GM23338 (cell line): Measurements from ENCODE around the gene CLSTN2. TPM values are rescaled to one million over a fixed set of nuclear protein-coding genes. Genes with fewer than 3 reads are reported as not detected.

Experiments
- ATAC-seq: fragments of 200-7000 bp; cut with Tn5 transposase; 3 replicates; pipeline ENCODE4 v1.9.1; 2020
- DNase-seq: peaks from one replicate; pipeline ENCODE4 v3.0.0-alpha.2; 2015; ENCODE audit warnings: low spot score
- H2AFZ ChIP-seq: fragments of 200-600 bp; sonication (generic); 2 replicates; pipeline ENCODE4 v1.8.0; 2016; ENCODE audit warnings: antibody characterized with exemption, mild to moderate bottlenecking, moderate library complexity
- H3F3A ChIP-seq: fragments of 200-600 bp; sonication (generic); replicated peaks from 2 replicates; pipeline ENCODE4 v1.8.0; 2017; ENCODE audit warnings: antibody characterized with exemption, mixed run types, low read depth
- H3K27ac ChIP-seq: fragments of 200-600 bp; sonication (generic); 2 replicates; pipeline ENCODE4 v1.6.1; 2016; ENCODE audit warnings: low read depth
- H3K27me3 ChIP-seq: fragments of 200-600 bp; sonication (generic); 2 replicates; pipeline ENCODE4 v1.8.0; 2016; ENCODE audit warnings: mild to moderate bottlenecking, mixed run types, moderate library complexity; ENCODE audit not compliant: insufficient read depth
- H3K36me3 ChIP-seq: fragments of 200-600 bp; sonication (generic); 2 replicates; pipeline ENCODE4 v1.8.0; 2016; ENCODE audit warnings: mild to moderate bottlenecking; ENCODE audit not compliant: insufficient read depth
- H3K4me1 ChIP-seq: fragments of 200-600 bp; sonication (generic); 2 replicates; pipeline ENCODE4 v1.8.0; 2016; ENCODE audit warnings: mild to moderate bottlenecking, moderate library complexity; ENCODE audit not compliant: insufficient read depth
- H3K4me2 ChIP-seq: fragments of 200-600 bp; sonication (generic); 2 replicates; pipeline ENCODE4 v1.7.1; 2017; ENCODE audit warnings: mixed run types
- H3K4me3 ChIP-seq: fragments of 200-600 bp; sonication (generic); 2 replicates; pipeline ENCODE4 v1.6.1; 2016; ENCODE audit warnings: mixed run types
- H3K79me2 ChIP-seq: fragments of 200-600 bp; sonication (generic); replicated peaks from 2 replicates; pipeline ENCODE4 v1.8.0; 2017; ENCODE audit warnings: mild to moderate bottlenecking; ENCODE audit not compliant: insufficient read depth
- H3K9me2 ChIP-seq: fragments of 200-600 bp; sonication (generic); 2 replicates; pipeline ENCODE4 v1.8.0; 2017; ENCODE audit not compliant: insufficient read depth
- H4K20me1 ChIP-seq: fragments of 200-600 bp; sonication (generic); replicated peaks from 2 replicates; pipeline ENCODE4 v1.8.0; 2017; ENCODE audit warnings: mild to moderate bottlenecking; ENCODE audit not compliant: insufficient read depth
- H3K27ac Mint-ChIP-seq: 2 replicates; pipeline ENCODE4 v1.8.0; 2020; ENCODE audit warnings: inconsistent platforms, mild to moderate bottlenecking, moderate library complexity, mixed read lengths
- H3K27me3 Mint-ChIP-seq: 3 replicates; pipeline ENCODE4 v1.8.0; 2022; ENCODE audit warnings: low read depth, mild to moderate bottlenecking, moderate library complexity, mixed read lengths, inconsistent platforms; ENCODE audit not compliant: insufficient read depth, poor library complexity
- H3K36me3 Mint-ChIP-seq: 3 replicates; pipeline ENCODE4 v1.8.0; 2021; ENCODE audit warnings: low read depth, mild to moderate bottlenecking, inconsistent platforms, moderate library complexity, mixed read lengths
- H3K4me1 Mint-ChIP-seq: 3 replicates; pipeline ENCODE4 v1.8.0; 2020; ENCODE audit warnings: mild to moderate bottlenecking, inconsistent platforms, mixed read lengths
- H3K4me3 Mint-ChIP-seq: 3 replicates; pipeline ENCODE4 v1.8.0; 2021; ENCODE audit warnings: moderate library complexity, mild to moderate bottlenecking, inconsistent platforms, mixed read lengths
- H3K9me3 Mint-ChIP-seq: 3 replicates; pipeline ENCODE4 v1.8.0; 2020; ENCODE audit warnings: moderate library complexity, mild to moderate bottlenecking, inconsistent platforms, mixed read lengths
- CREB1 ChIP-seq: fragments of 250-450 bp; sonication (Bioruptor Pico); IDR thresholded peaks from 2 replicates; pipeline ENCODE4 v1.5.0; 2020; ENCODE audit warnings: low read depth, mild to moderate bottlenecking, moderate library complexity
- CTCF ChIP-seq, 2 experiments: fragments of 200-600 bp in 1 of 2; sonication (generic) in 1 of 2; conservative IDR thresholded peaks; 2 replicates each; pipeline versions ENCODE4 v1.5.1 to v1.6.1; 2016 to 2017; ENCODE audit warnings: antibody characterized with exemption in 2 of 2, low read depth in 2 of 2, mild to moderate bottlenecking in 2 of 2, moderate library complexity in 1 of 2
- EZH2 ChIP-seq: fragments of 200-600 bp; sonication (generic); IDR thresholded peaks from one replicate; pipeline ENCODE4 v1.8.0; 2017; ENCODE audit warnings: antibody characterized with exemption, mild to moderate bottlenecking, low read depth; ENCODE audit not compliant: unreplicated experiment
- EZH2phosphoT487 ChIP-seq: fragments of 200-600 bp; sonication (generic); IDR thresholded peaks from one replicate; pipeline ENCODE4 v1.8.1; 2018; ENCODE audit warnings: antibody characterized with exemption; ENCODE audit not compliant: unreplicated experiment
- JUNB ChIP-seq: IDR thresholded peaks from one replicate; pipeline ENCODE4 v1.6.1; 2016; ENCODE audit warnings: antibody characterized with exemption; ENCODE audit not compliant: unreplicated experiment
- NANOG ChIP-seq: IDR thresholded peaks from 2 replicates; pipeline ENCODE4 v1.6.1; 2016; ENCODE audit warnings: antibody characterized with exemption, borderline replicate concordance
- POLR2AphosphoS5 ChIP-seq: IDR thresholded peaks from 2 replicates; pipeline ENCODE4 v1.6.1; 2016; ENCODE audit warnings: antibody characterized with exemption, low read depth
- STAT1 ChIP-seq: IDR thresholded peaks from one replicate; pipeline ENCODE4 v1.6.1; 2016; ENCODE audit warnings: antibody characterized with exemption; ENCODE audit not compliant: unreplicated experiment
- ZNF114 ChIP-seq: fragments of 250-450 bp; sonication (Bioruptor Pico); IDR thresholded peaks from 2 replicates; pipeline ENCODE4 v1.5.0; 2020; ENCODE audit warnings: mild to moderate bottlenecking, moderate library complexity
- ZNF331 ChIP-seq: fragments of 250-450 bp; sonication (Bioruptor Pico); IDR thresholded peaks from 2 replicates; pipeline ENCODE4 v1.5.0; 2020; ENCODE audit warnings: low read depth, mild to moderate bottlenecking, moderate library complexity
- ZNF462 ChIP-seq: fragments of 250-450 bp; sonication (Bioruptor Pico); IDR thresholded peaks from 2 replicates; pipeline ENCODE4 v1.5.0; 2020; ENCODE audit warnings: mild to moderate bottlenecking, moderate library complexity
- polyA plus RNA-seq: library from polyadenylated mRNA; unstranded; fragments of >200 nt; fragmentation: Nextera tagmentation; extraction: Ambion mirVana; gene quantifications from 2 replicates; pipeline ENCODE4 v1.2.1, GENCODE V29; 2016
- total RNA-seq: library from RNA; depleted of rRNA; stranded (reverse); fragments of >200 nt; shearing (Covaris generic); gene quantifications from 2 replicates; pipeline ENCODE4 v1.2.3, GENCODE V29; 2014
- TF ChIP-seq, protein P1 (sequence below): IDR thresholded peaks from 2 replicates; pipeline ENCODE4 v1.6.1; 2016; ENCODE audit warnings: antibody characterized with exemption

Gene CLSTN2
- total and polyA plus RNA-seq, 2 experiments from 2014 or later = 0.11 to 0.83 TPM

- H3K4me3 Mint-ChIP-seq = no peak overlapping the region
- Histone ChIP-seq H3K27ac (no peak overlapping the region), H2AFZ (no peak overlapping the region), H4K20me1 (no peaks in the 10 kb centered on the region), H3K27me3 (no peaks in the 10 kb centered on the region), H3K4me3 (no peak overlapping the region), H3K36me3 (no peaks in the 10 kb centered on the region), H3K79me2 (no peaks in the 10 kb centered on the region), H3F3A (no peaks in the 10 kb centered on the region), H3K4me2 (no peak overlapping the region), H3K4me1 (no peaks in the 10 kb centered on the region), H3K9me2 (no peaks in the 10 kb centered on the region)
- ATAC-seq (no peak), DNase-seq (no peak)
- no peaks in the 10 kb centered on the region for H3K36me3 Mint-ChIP-seq
- peaks cover 2% of the 10 kb centered on the region for H3K27me3 Mint-ChIP-seq
- H3K27ac Mint-ChIP-seq = no peak overlapping the region
- no peaks in the 10 kb centered on the region for H3K4me1 Mint-ChIP-seq
- TF ChIP-seq CTCF (conservative IDR thresholded peaks at IDR 0.05; ENCODE audit: low read depth in 2 of 2) = peak in 1 of 2 experiments; percentile 25; a peak in 1 of 4 replicates
- TF ChIP-seq ZNF114 (CRISPR knock-in tag) = no peak
- H3K9me3 Mint-ChIP-seq = no peaks in the 10 kb centered on the region
These were observed 644.3 kb downstream of the CLSTN2 start for GRCh38 chr3:140579260-140579659.

GRCh38 chr3:140580746-140581145, 645.8 kb downstream of the CLSTN2 start:
- Histone ChIP-seq H3F3A (no peaks in the 10 kb centered on the region), H4K20me1 (no peaks in the 10 kb centered on the region), H2AFZ (no peak overlapping the region), H3K4me2 (no peak overlapping the region), H3K9me2 (0 out of 2 replicates have a peak, but pooled peaks cover 2% of the 10 kb centered on the region), H3K4me1 (no peaks in the 10 kb centered on the region), H3K36me3 (no peaks in the 10 kb centered on the region), H3K4me3 (no peak overlapping the region), H3K27ac (no peak overlapping the region), H3K27me3 (no peaks in the 10 kb centered on the region), H3K79me2 (no peaks in the 10 kb centered on the region)
- DNase-seq = no peak
- no peak overlapping the region for H3K4me3 Mint-ChIP-seq
- H3K27ac Mint-ChIP-seq = no peak overlapping the region
- no peaks in the 10 kb centered on the region for H3K36me3 Mint-ChIP-seq
- H3K27me3 Mint-ChIP-seq = peaks cover 2% of the 10 kb centered on the region
- no peaks in the 10 kb centered on the region for H3K4me1 Mint-ChIP-seq
- no peaks in the 10 kb centered on the region for H3K9me3 Mint-ChIP-seq
- ATAC-seq = no peak
- TF ChIP-seq EZH2 = no peak
- no peak for TF ChIP-seq ZNF462 (CRISPR knock-in tag)
- TF ChIP-seq STAT1 = no peak
- TF ChIP-seq NANOG = no peak
- no peak for TF ChIP-seq CTCF (conservative IDR thresholded peaks at IDR 0.05; ENCODE audit: low read depth in 2 of 2)
- TF ChIP-seq, protein P1, sequence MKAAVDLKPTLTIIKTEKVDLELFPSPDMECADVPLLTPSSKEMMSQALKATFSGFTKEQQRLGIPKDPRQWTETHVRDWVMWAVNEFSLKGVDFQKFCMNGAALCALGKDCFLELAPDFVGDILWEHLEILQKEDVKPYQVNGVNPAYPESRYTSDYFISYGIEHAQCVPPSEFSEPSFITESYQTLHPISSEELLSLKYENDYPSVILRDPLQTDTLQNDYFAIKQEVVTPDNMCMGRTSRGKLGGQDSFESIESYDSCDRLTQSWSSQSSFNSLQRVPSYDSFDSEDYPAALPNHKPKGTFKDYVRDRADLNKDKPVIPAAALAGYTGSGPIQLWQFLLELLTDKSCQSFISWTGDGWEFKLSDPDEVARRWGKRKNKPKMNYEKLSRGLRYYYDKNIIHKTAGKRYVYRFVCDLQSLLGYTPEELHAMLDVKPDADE = no peak
- no peak for TF ChIP-seq EZH2phosphoT487
- no peak for TF ChIP-seq JUNB
- no peak for TF ChIP-seq POLR2AphosphoS5
- no peak for TF ChIP-seq CREB1 (CRISPR knock-in tag)
- no peak for TF ChIP-seq ZNF331 (CRISPR knock-in tag)
